HG03280 (cell line): ENCODE measurements around the gene SH3RF3.
"Not testable (repeated sequence)": the region's sequence is repeated elsewhere in the genome, so short reads cannot be mapped to it uniquely, and the experiment has no call there.

Experiments
- ATAC-seq: cut with Tn5 transposase; IDR thresholded peaks from one replicate; pipeline ENCODE4 v1.9.1; 2021; ENCODE audit warnings: mild to moderate bottlenecking, moderate library complexity; ENCODE audit not compliant: unreplicated experiment

Gene SH3RF3

DNA sequence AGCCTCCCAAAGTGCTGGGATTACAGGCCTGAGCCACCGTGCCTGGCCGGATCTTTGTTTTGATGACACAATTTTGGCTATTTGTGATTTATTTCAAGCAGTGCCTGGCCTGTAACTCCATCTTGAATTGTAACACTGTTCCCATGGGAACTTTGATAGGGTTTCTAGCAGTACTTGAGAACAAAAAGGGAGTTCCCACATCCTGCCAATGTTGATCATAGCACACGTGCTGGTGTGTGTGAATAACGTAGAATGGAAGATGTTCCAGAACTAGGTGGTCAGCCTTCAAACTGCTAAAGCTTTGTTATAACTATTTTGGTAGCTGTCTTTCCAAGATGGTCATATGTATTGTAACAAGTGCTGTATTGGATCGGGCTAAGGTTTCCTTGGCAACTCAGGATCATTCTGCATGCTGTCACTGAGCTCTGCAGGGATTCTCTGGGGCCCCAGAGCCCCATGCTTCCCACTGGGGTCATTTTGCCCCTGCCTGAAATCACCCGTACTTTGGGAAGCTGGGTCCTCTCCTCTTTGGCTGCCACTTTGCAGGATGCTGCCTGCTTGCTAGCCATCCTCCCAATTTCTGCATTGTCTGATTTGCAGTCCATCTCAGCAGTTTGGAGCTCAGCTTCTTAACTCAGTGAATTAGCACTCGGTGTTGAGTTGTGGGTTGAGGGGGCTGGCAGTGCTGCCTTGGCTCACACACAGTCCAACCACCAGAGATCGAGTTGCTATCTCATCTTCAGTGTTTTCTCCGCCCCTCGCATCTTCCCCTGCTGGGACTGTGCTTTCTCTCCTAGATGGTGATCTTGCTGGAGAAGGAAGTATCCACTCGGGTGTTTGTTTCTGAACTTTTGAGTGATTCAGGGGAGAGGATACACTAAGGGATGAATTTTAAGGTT is 26.8 kb downstream of the SH3RF3 start:
- no peak for ATAC-seq

DNA sequence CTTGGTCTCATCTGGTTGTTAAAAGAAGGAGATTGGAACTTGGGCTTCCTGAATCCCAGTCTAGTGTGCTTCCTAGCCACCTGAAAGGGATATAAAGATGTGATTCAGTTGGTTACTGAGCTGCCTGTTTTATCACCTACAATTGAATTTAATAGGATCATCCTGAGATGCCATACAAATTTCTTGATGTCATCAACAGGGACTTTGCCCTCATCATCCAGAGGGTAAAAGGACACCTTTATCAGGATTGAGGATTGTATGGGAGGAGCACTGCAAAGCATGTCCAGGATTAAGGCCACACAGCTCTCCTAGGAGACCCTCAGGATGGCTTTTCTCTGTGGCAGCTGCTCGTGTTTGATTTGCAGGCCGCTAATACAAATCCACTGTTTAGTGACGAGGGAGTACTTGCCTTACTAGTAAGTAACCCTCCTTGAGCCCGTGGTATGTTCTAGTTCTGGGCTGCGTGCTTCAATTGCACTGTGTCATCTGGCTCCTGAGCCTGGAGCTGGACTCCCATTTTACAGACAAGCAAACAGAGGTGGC is 28.6 kb downstream of the SH3RF3 start:
- no peak for ATAC-seq

DNA sequence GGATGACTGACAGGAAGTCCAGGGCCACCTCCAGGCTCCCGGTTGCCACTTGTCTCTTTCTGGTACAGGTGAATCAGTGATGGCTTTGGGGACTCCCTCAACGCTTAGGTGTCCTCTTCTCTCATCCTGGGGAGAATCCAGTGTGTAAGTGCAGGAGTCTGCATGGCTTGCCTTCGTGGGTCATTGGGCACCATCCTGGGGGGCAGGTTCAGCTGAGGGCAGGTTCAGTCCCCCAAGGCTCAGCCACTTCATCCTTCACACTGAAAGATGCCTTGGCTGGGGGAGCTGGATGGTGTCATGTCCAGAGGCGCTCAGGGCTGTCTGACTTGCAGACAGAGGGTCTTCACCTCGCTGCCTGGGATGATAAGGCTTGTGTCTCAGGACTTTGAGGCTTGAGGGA is 29.2 kb downstream of the SH3RF3 start:
- ATAC-seq: no peak

DNA sequence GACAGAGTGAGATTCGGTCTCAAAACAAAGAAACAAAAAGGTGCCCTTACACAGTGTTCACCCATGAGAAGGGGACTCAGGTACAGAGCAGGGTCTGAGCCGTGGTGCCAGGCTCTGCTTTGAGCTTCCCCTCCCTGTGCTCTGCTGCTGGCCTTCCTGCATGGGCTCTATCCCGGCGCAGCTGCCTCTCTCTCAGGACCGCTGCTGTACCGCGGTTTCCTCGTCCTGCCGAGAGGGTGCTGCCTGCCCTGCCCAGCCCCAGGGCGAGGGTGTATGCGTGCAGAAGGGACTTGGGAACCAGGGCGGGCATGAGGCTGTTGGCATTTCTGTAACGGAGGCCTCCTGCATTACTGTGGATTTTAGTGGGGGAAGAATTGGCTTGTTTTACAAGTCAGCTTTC is 30.1 kb downstream of the SH3RF3 start:
- no peak for ATAC-seq

DNA sequence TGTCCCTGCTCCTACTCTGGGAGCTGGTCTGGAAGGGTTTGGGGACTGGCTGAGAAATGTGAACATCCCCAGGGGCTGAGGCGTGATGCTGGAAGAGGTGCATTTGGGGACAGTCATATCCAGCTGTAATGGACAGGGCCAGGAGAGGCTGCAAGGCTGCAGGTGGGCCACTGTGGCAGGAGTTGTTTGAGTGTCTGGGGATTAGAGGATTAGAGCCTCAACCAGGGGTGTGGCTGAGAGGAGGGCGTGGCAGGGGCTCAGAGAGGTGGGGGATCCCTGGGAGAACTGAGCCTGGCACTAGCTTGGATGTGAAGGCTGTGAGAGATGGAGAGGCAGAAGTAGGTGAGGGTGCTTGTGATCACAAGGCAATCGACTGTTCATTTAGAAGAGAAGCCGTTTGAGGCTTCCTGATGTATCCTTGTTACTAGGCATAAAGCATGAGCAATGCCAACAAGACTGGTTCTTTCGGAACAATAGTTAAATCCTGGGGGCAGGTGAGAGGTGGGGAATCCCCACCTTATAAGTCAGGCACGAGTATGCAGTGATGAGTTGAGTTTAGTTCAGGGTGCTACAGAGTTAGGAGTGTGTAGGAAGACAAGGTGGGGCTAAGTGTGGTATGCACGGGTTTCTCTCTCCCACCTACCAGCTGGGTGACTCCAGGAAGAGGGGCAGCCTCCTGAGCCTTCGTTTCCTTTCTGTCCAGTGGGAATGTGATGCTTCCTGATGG is 31.9 kb downstream of the SH3RF3 start:
- ATAC-seq: no peak

DNA sequence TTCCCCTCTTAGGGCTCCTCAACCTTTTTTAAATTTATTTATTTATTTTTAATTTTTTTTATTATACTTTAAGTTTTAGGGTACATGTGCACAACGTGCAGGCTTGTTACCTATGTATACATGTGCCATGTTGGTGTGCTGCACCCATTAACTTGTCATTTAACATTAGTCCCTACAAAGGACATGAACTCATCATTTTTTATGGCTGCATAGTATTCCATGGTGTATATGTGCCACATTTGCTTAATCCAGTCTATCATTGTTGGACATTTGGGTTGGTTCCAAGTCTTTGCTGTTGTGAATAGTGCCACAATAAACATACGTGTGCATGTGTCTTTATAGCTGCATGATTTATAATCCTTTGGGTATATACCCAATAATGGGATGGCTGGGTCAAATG is 33.4 kb downstream of the SH3RF3 start:
- not testable (repeated sequence) for ATAC-seq

DNA sequence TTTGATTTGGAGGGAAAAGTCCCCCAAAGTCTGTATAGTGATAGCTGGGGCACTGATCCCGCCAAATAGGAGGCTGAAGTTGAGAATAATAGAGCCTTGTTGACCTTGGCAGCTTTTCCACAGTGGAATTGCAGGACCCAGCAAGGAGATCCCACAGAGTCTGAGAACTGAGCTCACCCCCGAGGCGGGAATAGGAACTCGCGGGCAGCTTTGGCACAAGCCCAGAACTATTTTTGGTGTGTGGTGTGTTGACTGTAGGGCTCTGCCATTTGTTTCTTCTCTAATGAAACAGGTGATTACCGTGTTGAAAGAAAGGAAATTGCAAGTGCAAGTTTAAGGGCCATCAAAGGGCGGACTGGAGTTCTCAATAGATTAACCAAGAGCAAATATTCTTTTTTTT is 34.0 kb downstream of the SH3RF3 start:
- no peak for ATAC-seq

DNA sequence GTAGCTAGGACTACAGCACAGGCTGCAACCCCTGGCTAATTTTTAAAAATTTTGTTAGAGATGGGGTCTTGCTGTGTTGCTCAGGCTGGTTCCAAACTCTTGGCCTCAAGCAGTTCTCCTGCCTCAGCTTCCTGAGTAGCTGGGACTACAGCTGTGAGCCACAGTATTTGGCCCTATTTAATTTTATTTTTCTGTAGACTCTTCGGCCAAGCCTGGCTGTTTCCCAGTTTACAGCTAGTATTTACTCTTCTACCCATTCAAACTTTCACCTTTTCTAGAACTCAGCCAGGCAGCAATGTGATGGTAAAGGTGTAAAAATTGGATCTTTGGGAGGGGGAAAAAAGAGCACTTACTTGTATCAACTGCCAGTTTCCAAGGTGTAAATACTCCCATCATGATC is 35.3 kb downstream of the SH3RF3 start:
- ATAC-seq: no peak

DNA sequence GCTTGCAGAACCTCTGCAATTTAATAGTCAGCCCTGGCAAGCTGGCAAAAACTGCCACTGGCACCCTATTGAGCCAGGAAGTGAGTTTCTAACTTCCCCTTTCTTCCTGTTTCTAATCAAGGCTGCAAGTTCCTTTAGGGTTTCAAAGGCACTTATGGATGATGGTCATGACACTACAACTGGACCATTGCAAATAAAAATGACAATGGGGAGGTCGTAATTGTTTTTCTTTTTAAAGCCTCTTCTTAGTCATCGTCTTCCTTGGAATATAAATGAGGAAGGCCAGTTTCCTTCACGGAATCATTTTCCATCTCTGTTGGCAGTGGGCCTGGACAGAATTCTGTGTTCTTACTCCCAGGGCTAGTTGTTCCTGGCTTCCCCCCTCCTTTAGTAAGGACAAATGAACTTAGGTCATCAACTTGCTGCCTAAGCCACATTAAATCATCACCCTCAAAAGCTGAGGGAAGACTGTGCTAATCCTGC is 35.8 kb downstream of the SH3RF3 start:
- ATAC-seq: no peak

DNA sequence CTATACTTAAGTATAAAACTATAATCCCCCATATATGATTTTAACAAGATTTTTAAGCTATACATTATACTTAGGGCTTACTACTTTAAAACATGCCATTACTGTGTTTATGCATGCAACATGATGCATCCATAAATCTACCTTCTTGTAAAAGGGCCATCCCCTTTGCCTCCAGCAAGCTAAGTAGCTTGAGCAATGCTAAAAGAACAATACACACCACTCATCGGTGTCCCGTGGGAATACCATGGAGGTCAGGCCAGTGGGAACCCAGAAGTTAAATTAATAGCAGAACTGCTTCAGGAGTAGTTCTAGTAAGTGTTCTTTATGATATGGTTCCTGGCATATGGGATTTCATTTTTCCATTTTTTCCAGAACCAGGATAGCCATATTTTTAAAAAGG is 37.8 kb downstream of the SH3RF3 start:
- no peak for ATAC-seq

DNA sequence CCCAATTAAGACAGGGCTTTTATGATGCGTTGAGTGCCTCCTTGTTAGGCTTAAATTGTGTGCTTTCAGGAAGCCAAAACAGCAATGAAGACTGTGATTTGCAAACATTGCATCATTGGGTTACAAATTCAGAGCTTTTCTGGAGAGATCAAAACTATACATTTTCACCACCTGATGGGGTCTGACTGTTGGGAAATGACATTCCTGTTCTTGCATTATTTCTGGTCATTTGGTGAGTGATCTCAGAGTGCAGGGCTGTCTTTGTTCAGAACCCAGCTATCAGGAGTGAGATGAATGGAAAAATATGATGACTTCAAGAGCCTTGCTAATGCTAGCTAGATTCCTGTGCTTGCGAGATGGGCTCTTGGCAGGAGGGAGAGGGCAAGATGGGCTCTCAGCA is 39.1 kb downstream of the SH3RF3 start:
- ATAC-seq: no peak

DNA sequence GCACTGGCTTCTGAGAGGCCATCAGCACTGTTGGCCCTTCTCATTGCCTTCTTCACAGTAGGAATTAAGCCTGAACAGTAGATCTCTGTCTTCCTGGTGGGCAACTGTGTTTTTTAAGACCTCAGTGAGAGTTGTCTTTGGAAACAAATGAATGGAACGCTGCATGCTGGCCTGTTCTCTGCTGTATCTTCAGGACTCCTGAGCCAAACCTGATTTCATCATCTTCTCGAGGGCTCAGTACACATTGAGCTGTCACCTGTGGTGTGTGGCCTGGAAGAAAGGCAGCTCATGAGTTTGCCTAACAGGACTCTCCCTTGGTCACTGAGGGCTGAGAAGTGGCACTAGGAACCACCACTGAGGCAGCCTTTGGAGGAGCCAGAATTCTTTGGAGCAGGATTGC is 39.7 kb downstream of the SH3RF3 start:
- no peak for ATAC-seq

DNA sequence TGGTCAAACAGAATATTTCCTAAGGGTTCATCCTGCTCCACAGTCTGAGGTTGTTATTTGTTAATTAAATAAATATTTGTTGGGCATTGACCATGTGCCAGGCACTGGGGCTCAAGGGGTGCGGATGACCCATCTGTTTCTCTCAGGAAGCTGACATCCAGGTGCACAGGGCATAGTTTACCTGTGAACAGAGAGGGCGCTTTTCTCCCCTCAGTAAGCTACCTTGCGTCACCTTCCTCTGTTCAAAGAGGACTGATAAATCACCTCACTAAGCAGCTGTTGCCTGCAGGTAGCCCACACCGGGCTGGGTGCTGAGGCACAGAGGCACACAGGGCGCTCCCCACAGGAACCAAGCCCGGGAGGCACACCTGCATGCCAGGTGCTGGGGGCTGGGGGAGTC is 41.6 kb downstream of the SH3RF3 start:
- ATAC-seq: no peak

DNA sequence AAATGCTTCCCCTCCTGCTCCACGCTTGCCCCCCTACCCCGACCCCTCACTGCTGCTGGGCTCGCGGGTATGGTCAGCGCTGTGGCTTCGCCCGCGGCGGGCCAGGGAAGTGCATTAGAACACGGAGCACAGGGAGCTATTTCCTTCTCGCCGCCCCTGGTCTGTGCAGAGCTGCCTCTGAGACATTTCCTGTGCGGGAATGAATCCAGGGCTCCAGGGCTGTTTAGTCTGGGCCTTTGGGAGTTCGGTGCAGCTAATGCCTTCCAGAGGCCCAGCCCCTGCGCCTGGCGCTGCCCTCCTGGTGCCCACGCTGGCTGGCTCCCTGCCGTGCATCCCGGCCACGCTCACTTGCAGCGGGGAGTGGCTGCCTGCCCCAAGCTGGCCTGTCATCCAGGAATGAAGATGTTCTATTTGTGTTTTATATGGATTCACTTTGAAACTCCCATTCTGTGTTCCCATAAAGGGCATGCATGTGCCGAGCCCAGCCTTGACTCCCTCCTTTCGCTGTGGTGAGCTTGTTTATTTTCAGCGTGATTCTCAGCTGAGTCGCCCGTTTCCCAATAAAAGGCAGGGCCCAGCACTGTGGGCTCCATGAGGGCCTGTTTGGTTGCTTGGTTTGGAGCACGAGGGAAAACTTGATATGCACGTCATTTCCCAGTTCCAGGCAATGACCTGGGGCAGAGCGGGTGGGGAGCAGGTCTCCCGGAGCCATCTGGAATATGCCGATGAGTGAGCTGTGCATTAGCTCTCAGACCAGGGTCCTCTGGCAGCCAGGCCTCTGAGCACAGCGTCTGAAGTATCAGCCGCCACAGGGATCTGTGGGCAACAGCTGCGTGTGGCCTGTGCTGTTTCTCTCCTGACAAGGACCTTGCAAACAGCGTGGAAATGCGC is 42.7 kb downstream of the SH3RF3 start:
- ATAC-seq: no peak

DNA sequence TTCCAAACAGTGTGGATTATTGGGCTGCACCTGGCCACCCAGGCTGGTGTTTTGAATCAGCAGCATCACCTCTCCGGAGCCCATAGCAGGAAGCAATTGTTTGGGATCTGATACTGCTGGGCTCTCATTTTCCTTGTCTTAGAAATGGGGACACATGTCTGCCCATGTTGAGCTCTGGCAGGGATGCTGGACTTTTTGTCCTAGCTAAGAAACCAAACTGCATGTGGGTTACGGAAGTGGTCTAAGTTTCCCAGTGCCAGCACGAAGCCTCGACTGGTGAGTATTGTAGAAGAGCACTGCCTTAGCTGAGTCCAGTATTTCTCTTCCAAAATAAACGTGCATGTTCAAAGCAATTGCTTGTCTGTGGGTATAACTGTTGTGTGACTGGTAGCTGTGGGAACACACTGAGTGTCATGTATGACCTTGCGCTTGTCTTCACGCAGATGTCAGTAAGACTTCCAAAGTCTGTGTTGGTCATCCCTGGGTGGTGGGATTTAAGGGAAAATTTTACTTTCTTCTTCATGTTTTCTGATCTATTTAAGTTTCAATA is 43.6 kb downstream of the SH3RF3 start:
- no peak for ATAC-seq

DNA sequence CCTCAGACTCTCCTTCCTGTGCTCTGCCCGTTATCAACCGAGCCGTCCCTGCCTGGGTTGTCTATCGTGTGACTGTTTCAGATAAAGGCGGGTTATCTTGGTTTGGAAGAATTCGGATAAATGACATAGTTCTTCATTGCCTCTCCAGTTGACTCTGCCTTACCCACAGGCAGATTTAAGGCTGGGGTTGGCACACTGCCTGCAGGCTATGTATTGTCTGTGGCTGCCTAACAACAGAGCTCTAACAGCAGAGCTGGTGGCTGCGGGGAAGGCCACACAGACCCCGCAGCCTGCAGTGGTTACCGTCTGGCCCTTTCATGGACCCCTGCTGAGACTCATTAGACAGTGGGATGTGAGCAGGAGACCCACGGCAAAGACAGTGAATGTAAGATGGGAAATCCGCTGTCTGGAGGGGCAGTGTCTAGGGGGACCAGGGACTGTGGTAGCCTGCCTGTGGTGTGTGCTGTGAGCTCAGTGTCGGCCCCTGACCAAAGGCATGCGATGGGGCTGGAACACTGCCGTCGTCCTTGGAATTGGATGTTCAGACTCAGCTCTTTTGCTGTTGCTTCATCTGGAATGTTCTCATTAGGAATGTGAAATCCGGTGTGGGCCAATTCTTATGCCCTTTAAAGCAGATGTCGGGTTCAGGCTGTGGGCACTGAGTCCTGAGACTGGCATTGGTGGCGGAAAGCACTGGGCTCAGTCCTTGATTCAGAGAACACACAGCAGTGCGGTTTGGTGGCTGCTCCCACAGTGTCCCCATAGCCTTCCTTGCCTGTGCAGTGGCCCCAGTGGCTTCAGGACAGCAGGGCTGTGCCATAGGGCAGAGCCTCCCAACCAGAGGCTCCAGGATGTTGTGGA is 44.5 kb downstream of the SH3RF3 start:
- ATAC-seq: no peak

DNA sequence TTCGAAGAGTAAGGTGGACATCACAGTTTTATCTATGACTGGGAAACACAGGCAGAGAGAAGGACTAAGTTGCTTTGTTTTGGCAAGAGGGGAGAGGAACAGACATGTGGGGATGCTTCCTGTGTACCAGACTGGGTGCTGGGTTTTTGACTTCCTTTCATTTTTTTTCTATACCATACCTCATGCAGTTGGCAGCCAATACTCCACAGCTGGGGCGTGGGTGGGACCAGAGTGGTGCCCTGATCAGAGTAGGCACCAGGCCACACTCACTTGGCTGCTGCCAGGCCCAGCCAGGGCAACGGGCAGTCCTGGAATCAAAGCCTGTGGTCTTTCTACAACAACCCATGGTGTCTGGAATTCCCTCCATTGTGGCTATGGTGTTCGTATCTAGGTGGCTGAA is 45.2 kb downstream of the SH3RF3 start:
- no peak for ATAC-seq

DNA sequence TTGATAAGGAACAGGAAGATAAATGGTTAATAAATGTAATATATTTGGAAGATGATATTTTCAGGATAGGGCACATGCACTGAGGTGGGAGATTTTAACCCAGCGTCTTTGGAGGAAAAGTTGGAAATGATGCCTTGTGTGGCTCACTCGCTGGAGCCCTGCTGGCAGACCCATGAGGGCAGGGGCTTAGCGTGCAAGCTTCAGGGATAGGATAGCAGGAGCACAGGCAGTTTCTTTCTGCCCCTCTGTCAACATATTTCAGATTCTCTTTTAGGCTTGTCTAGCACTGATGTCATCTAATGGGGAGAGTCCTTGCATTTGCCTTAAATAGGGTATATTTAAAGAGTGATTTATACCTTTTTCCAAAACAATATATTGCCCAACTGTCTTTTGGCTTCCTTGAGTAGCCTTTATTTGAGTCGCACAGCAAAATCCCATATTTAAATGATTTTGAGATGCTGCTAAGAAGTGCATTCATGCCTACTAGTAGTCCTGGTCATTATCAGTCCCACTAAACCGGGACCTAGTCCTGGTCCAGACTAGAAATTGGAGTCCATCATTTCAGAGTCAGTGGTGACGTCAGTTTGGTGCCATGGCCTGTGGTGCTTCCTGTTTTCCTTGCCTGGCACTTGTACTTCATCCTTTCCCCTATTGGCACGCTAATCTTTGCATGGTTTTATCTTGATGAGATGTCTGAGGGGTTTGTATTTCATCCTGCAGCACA is 45.8 kb downstream of the SH3RF3 start:
- ATAC-seq: no peak

DNA sequence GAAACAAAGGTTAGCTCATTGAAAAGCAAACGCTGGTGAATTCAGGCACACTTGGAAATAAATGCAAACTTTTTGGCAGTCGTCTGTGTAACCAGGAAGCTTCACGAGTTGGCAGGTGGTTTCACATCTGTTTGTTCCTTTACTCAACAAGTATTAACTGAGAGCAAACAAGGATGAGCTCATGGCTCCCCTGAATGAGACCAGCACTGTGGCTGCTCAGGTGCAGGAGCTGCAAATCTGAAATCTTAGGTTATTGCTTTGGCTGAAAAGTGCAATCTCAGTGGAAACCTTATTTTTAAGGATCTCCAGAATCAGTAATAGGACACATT is 46.3 kb downstream of the SH3RF3 start:
- ATAC-seq: no peak
